OCI-LY7 (cell line): ENCODE results near the gene E2F7.

Source experiments
- EZH2phosphoT487 ChIP-seq: fragments of 200-600 bp; sonication (generic); IDR thresholded peaks from 2 replicates; pipeline ENCODE4 v1.6.1; 2018; ENCODE audit warnings: low read depth, borderline replicate concordance, mild to moderate bottlenecking, mixed run types, antibody characterized with exemption, low read length, moderate library complexity, mixed read lengths
- TF ChIP-seq, protein P1 (sequence below): fragments of 200-600 bp; sonication (generic); conservative IDR thresholded peaks from 2 replicates; pipeline ENCODE4 v1.5.1; 2014; ENCODE audit warnings: mild to moderate bottlenecking, antibody characterized with exemption, low read length, moderate library complexity, mixed read lengths

DNA sequence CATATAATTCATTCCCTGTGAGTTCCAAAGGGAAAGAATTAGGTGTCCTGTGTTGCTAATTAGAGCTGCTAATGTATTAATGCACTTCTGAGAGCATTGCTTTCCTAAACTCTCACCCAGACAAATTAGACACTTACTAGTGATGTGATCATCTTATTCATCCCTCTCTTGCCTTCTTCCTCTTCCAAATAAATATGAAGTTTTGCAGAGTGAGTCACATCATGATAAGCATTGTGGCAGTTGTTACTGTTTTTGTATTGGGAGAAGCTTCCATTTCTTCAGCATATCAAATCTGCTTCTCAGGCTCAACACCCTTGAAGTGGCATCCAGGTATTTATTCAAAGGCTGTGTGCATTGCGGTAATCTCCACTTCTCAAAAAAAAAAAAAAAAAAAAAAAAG, 37.3 kb upstream of the E2F7 start:
- TF ChIP-seq, protein P1, sequence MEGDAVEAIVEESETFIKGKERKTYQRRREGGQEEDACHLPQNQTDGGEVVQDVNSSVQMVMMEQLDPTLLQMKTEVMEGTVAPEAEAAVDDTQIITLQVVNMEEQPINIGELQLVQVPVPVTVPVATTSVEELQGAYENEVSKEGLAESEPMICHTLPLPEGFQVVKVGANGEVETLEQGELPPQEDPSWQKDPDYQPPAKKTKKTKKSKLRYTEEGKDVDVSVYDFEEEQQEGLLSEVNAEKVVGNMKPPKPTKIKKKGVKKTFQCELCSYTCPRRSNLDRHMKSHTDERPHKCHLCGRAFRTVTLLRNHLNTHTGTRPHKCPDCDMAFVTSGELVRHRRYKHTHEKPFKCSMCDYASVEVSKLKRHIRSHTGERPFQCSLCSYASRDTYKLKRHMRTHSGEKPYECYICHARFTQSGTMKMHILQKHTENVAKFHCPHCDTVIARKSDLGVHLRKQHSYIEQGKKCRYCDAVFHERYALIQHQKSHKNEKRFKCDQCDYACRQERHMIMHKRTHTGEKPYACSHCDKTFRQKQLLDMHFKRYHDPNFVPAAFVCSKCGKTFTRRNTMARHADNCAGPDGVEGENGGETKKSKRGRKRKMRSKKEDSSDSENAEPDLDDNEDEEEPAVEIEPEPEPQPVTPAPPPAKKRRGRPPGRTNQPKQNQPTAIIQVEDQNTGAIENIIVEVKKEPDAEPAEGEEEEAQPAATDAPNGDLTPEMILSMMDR, result no peak
- no peak for TF ChIP-seq EZH2phosphoT487
